Stimulated activated CD4-positive, alpha-beta T cell treated with anti-CD3 and anti-CD28 coated beads, Interleukin-15, amount 100 ng/mL, for 24 hours (primary cell): ENCODE measurements around the gene ATP1A3.

ENCODE experiments used
- DNase-seq: peaks from one replicate; pipeline ENCODE4 v3.0.0-alpha.2; 2020

The ATP1A3 gene

GRCh38 chr19:41927497-41928192 is 66.4 kb downstream of the ATP1A3 start:
- DNase-seq, result peak; percentile 41

- no peak for DNase-seq
These were observed 67.1 kb downstream of the ATP1A3 start for GRCh38 chr19:41926763-41927496.

- DNase-seq, result no peak
These were observed 67.8 kb downstream of the ATP1A3 start for GRCh38 chr19:41926028-41926762.

- DNase-seq, result no peak
These were observed 68.6 kb downstream of the ATP1A3 start for GRCh38 chr19:41925208-41926003.

- DNase-seq, result no peak
These were observed 69.6 kb downstream of the ATP1A3 start for GRCh38 chr19:41924151-41925145.

- no peak for DNase-seq
These were observed 70.8 kb downstream of the ATP1A3 start for GRCh38 chr19:41923045-41923788.

GRCh38 chr19:41922585-41922984 is 71.4 kb downstream of the ATP1A3 start:
- DNase-seq, result no peak

- DNase-seq, result no peak
These were observed 72.2 kb downstream of the ATP1A3 start for GRCh38 chr19:41921577-41922576.

- no peak for DNase-seq
These were observed 73.0 kb downstream of the ATP1A3 start for GRCh38 chr19:41920882-41921576.

- DNase-seq, result no peak
These were observed 73.9 kb downstream of the ATP1A3 start for GRCh38 chr19:41919948-41920712.

GRCh38 chr19:41918653-41919244 is 75.3 kb downstream of the ATP1A3 start:
- DNase-seq, result no peak

- no peak for DNase-seq
These were observed 75.9 kb downstream of the ATP1A3 start for GRCh38 chr19:41918095-41918494.

GRCh38 chr19:41917676-41918075 is 76.4 kb downstream of the ATP1A3 start:
- DNase-seq, result no peak
